Esophagus muscularis mucosa (tissue), 3 donors: ENCODE data around the gene TNMD.

Experiments used
- CTCF ChIP-seq, 3 experiments: fragments of 200-600 bp in 2 of 3; fragments of 450-650 bp in 1 of 3; sonication (generic) in 2 of 3; IDR thresholded peaks; one replicate each; pipeline ENCODE4 v1.5.1; 2017 to 2019; ENCODE audit warnings: antibody characterized with exemption in 3 of 3, mild to moderate bottlenecking in 2 of 3, moderate library complexity in 1 of 3
- POLR2A ChIP-seq: fragments of 450-650 bp; IDR thresholded peaks from one replicate; pipeline ENCODE4 v1.6.1; 2017; ENCODE audit warnings: antibody characterized with exemption, moderate library complexity, mild to moderate bottlenecking, low read depth
- POLR2AphosphoS5 ChIP-seq, 2 donors: sonication (generic); formaldehyde crosslinking; IDR thresholded peaks; one replicate each; pipeline ENCODE4 v1.6.1; 2017; ENCODE audit warnings: antibody characterized with exemption in 2 of 2

GRCh38 chrX:100587861-100588260 is 3.1 kb downstream of the TNMD start:
- TF ChIP-seq CTCF (IDR thresholded peaks at IDR 0.05) (no peak), POLR2AphosphoS5 (IDR thresholded peaks at IDR 0.05) (no peak), POLR2A (no peak)
